SKM-1 (cell line): ENCODE results near the gene ACER3.
"Not testable (repeated sequence)": the region's sequence is repeated elsewhere in the genome, so short reads cannot be mapped to it uniquely, and the experiment has no call there.

Experiments used
- DNase-seq: peaks from one replicate; lab custom pipeline; 2025; ENCODE audit not compliant: unreplicated experiment; lab: John Stamatoyannopoulos, UW

The ACER3 gene

DNA sequence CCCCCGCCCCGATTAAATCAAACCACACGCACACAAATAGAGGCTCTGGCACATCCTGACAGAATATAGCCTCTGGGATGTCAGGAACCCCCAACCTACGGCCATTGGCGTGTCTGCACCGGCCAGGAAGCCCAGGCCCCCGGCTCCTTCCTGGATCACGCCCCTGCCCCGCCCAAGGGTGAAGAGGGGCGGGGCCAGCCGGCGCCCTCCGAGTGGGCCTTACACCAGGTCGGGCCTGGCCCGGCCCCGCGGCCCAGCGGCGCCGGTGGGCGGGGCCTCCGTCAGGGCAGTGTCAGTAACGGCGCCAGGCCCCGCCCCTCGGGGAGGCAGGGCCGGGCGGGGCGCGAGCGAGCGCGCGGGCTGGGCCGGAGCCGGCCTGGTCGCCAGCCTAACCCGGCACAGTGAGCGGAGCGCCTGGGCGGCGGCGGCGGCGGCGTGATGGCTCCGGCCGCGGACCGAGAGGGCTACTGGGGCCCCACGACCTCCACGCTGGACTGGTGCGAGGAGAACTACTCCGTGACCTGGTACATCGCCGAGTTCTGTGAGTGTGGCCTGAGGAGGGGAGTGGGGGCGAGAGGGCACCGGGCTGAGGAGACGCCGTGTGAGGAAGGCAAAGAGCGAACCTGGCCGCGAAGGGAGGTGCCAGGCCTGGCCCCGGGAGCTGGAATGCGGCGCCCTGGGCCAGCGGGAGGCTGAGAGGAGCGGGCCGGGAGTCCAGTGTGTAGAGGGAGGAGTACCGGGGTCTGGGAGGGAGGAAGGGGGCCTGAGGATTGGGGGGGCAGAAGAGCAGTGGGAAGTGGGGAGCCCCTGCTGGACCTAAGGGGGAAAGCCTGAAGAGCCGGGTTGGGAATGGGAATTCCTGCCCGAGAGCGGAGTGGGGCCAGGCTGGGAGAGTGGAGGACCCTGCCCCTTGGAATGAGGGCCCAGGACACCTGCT, at the start of gene ACER3:
ACER3 (plus strand) TSS at position 380 of the 937 bp plus-strand sequence; CDS start at position 439, 59 bp downstream.
- DNase-seq: peak; percentile 34

DNA sequence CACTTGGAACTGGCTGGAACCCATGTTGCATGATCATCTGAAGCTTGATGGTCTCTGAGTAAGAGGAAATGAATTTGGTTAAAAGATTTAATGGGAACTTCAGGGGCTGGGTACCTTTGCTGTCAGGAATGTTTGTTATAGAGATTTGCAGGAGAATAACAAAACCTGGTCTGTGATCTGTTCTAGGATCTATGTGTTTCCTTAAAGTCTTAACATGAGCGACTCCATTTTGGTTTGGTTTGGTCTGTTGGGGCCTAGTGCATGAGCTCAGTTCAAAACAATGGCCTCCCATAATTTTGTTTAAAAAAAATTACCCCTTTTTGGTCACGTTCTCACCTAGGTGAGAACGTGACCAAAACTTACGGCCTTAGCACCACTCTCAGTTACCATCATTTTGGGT, 49.5 kb upstream of the ACER3 start:
- DNase-seq: no peak

DNA sequence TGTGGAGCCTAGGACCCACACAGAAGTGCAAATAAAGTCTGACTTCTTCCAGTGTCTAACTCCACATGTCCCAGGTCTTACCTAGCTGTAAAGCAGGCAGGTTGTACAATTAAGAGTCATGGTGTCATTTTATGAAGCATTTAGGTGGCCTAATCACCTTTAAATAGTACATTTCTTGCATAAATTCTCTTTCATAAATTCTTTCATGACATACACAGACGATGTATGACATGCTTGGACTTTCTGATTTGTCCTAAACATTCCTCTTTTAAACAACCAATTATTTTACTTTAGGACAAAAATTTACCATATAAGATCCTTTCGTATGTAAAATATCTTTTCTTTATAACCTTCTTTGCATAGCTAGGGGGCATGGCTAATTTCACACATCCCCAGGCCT, 46.3 kb upstream of the ACER3 start:
- no peak for DNase-seq

DNA sequence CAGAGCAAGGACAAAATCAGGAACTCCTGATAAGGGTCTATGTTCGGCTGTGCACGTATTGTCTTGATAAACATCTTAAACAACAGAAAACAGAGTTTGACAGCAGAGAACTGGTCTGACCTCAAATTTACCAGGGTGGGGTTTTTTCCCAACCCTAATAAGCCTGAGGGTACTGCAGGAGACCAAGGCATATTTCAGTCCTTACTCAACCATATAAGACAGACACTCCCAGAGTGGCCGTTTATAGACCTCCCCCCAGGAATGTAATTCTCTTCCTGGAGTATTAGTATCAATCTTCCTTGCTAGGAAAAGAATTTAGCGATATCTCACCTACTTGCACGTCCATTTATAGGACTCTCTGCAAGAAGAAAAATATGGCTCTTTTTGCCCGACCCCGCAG, 45.0 kb upstream of the ACER3 start:
- not testable (repeated sequence) for DNase-seq

DNA sequence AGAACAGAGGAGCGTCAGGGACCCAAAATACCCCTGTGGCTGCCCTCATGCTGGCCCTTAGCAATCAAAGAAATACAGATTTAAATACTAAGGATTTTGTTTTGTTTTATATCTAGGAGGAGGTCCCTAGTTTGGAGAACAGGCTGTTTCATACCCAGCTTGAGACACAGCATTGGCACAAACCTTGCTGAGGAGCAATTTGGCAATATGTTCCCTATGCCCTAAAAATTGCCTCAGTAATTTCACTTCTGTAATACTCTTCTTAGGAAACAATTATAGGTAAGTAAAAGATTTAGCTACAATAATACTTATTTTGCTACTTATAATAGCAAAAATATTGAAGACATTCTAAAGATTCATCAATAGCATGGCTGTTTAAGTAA, 40.5 kb upstream of the ACER3 start:
- no peak for DNase-seq

DNA sequence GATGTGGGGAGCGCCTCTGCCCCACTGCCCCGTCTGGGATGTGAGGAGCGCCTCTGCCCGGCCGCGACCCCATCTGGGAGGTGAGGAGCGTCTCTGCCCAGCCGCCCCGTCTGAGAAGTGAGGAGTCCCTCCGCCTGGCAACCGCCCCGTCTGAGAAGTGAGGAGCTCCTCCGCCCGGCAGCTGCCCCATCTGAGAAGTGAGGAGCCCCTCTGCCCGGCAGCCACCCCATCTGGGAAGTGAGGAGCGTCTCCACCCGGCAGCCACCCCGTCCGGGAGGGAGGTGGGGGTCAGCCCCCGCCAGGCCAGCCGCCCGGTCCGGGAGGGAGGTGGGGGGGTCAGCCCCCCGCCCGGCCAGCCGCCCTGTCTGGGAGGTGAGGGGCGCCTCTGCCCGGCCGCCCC, 39.3 kb upstream of the ACER3 start:
- DNase-seq: not testable (repeated sequence)

DNA sequence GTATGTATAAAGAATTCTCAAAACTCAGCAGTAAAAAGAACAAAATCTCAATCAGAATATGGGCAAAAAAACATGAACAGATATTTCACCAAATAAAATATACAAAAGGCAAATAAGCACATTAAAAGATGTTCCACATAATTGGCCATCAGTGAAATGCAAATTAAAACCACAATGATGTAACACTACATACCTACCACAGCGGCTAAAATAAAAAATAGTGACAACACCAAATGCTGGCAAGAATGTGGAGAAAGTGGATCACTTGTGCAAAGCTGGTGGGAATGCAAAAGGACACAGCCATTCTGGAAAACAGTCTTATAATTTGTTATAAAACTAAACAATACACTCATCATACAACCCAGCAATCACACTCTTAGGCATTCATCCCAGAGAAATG, 38.3 kb upstream of the ACER3 start:
- DNase-seq: no peak

DNA sequence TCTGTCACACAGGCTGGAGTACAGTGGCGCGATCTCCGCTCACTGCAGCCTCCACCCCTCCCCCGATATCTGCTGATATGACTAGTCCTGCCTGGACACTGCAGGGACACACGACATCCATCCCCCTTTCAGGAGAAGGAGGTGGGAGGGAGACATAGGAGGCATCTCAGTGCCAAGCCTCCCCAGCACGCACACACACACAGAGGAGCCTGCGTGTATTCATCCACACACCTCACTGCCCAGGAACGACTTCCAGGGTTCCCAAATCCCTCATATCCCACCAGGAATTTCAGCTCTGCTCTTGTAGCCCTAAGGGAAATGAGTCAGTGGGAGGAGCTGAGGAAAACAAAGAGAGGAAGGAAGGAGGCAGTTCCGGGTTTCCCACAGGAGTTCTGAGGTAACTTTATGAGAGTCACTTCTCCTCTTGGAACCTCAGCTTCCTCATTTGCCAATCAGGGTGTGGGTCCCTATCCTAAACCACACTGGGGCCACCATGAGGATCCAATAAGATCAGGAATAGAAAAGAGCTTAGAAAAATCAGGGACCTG, 37.2 kb upstream of the ACER3 start:
- DNase-seq: peak; percentile 54

DNA sequence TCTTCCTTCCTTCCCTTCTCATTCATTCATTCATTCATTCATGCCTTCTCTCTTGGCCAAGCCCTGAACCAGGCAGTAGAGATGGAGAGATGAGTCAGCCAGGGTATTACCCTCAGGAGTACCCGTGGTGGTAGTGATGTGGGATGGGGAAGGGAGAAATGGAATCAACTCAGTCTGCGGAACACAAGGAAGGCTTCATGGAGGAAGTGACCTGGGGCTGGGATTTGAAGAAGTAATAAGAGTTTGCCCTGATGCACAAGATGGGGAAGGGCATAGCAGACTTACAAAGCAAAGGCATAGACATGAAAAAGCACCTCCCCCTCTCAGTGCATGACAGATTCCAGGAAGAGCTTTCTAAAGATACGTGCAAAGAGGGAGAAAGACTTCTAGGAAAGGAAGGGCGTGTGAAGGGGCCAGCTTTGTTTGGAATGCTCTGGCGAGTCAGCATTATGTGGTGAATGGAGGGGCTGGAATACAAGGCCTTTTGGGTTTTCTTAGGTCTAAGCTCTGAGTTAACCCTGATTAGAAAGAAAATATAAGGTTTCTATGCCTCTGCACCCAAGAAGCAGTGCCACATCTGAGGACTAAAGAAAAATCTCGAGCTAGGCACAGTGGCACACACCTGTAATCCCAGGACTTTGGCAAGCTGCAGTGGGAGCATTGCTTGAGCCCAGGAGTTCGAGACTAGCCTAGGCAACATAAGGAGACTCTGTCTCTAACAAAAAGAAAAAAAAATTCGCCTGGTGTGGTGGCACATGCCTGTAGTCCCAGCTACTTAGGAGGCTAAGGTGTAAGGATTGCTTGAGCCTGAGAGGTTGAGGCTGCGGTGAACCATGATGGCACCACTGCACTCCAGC, 36.4 kb upstream of the ACER3 start:
- peak; percentile 41 for DNase-seq

DNA sequence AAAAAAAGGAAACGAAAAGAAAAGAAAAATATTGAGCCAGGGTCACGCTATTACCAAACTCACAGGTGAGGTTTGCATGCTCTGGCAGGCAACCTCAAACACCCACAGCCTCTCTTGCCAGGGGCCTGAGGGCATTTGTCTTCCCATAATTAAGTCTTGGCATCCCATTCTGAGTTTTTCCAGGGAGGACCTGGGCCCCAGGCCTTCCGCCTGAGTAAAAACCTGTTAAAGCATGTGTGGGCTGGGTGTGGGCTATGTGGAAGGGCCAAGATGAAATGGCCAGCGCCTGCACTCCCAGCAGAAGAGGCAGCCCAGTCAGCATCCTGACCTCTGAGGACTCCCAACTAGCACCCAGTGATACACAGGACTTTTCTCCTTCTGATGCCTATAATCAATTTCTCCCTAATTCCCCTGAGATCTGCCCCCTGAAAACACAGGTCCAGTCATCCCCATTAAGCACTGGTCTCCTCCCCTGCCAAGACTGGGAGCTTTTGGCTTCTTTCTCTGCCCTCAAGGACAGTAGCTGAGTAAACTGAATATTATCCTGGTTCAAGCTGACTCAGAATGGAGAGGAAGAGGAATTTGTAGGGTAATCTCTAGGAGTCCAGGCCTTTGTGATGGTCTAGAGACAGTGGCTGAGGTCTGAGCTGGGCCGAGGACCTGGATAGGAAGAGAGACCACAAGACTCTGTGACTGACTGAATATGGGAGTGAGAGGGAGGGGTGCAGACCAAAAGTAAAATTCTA, 35.6 kb upstream of the ACER3 start:
- DNase-seq: no peak

DNA sequence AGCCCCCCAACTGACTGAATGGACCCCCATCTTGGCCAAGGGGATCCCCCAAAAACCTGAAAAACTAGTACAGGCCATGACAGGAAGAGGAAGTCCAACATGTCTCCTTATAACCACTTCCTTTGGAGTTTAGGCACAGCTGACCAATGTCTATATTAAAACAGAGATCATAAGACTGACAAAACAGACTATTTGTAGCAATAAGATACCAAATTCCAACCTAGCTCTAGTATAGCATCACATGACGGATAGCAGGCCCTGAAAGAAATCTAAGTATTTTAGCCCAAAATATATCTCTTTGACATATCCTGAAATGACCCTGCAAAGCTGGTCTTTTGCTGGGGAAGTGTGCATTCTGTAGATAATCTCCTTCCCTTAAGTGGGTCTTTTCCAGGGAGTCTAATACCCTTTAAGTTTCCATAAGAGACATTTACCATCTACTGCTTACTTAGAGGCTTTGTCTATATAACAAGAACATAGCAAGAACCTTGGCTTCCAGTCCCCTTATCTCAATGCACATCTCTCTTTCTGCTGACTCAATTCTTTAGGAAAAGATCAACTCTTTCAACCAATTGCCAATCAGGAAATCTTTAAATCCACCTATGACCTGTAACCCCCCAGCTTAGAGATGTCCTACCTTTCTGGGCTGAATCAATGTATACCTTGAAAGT, 34.9 kb upstream of the ACER3 start:
- DNase-seq: no peak

DNA sequence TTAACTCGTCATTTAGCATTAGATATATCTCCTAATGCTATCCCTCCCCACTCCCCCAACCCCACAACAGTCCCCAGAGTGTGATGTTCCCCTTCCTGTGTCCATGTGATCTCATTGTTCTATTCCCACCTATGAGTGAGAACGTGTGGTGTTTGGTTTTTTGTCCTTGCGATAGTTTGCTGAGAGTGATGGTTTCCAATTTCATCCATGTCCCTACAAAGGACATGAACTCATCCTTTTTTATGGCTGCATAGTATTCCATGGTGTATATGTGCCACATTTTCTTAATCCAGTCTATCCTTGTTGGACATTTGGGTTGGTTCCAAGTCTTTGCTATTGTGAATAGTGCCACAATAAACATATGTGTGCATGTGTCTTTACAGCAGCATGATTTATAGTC, 34.2 kb upstream of the ACER3 start:
- DNase-seq: not testable (repeated sequence)

DNA sequence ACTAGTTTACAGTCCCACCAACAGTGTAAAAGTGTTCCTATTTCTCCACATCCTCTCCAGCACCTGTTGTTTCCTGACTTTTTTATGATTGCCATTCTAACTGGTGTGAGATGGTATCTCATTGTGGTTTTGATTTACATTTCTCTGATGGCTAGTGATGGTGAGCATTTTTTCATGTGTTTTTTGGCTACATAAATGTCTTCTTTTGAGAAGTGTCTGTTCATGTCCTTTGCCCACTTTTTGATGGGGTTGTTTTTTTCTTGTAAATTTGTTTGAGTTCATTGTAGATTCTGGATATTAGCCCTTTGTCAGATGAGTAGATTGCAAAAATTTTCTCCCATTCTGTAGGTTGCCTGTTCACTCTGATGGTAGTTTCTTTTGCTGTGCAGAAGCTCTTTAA, 33.7 kb upstream of the ACER3 start:
- DNase-seq: not testable (repeated sequence)

DNA sequence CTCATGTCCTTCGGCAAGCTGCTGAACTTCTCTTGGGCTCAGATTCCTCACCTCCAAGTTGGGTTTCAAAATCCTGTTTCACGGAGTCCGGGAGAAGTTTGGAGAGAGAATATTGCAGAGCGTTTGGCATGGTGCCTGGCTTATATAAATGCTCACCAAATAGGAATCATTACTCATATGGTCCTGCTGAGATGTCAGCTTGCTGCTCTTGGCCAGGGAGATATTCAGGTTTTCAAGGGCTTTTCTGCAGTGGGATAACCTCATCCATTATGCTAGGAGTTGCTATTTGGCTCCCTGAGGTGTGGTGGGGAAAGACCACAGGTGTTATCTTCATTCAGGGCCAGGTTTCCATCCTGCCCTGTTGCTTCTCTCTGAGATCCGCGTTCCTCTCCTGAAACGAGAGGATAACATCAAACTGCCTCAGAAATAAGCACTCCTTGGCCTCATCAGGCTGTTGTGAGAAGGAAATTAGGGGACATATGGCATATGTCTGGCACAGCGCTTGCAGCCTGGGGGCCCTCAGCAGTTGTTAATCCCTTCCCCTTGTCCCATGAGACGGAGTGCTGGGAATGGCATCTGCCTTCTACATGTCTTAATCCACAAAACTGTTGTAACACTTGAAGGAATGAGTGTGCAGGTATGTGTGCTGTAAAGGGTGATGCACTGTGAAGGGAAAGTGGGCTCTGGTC, 29.9 kb upstream of the ACER3 start:
- no peak for DNase-seq

DNA sequence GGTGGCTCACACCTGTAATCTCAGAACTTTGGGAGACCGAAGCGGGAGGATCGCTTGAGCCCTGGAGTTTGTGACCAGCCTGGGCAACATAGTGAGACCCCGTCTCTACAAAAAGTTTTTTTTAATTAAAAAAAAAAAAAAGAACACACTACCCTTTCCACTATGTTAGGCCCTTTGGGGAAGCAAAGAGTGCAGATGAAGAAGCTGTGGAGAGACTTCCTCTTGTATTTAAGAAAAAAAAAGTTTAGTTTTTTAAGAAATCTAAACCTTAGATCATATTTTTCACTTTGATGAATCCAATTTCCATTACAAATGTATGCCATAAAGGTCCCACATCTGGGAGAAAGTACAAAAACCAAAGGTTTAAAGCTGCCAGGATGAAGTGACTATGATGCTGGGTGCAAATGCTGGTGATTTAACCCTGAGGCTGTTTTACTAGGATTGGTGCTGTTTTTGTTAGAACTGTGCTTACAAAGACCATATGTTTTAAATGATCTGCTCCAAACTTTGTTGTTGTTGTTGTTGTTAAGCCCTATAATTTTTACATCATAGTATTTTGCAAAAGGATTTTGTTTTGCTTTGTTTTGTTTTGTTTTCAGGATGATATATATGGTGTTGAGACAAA, 28.9 kb upstream of the ACER3 start:
- DNase-seq: no peak

DNA sequence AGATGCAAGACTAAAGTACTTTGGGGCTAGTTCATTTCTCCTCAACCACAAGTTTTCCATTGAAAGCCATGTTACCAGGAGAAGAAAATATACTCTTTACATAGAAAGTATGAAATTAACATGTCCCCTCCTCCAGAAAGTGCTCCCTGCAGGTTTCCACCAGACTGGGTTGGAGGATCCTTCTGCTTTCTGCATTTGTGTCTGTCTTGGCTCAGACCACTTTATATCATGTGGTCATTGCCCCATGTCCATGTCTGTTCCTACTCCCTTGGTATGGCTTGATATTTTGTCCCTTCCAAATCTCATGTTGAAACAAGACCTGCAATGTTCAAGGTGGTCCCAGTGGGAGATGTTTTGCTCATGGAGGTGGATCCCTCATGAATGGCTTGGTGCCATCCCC, 28.4 kb upstream of the ACER3 start:
- DNase-seq: no peak

DNA sequence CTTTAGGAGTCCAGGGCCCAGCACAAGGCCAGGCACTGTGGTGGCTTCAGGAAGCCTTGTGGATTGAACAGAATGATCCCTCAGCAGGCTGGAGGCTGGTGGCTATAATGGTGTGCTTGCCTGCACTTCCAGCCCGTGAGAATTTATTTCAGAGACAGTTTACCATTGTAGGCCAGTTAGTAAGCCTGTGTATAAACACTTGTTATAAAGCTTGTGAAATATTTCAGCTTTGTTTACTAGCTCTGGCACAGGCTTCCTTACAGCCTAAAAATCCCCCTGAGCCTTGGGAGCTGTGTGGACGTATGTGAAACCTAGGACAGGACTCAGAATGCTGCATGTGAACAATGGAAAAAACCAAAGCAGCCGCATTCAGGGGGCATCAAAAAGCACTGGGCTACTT, 26.6 kb upstream of the ACER3 start:
- no peak for DNase-seq

DNA sequence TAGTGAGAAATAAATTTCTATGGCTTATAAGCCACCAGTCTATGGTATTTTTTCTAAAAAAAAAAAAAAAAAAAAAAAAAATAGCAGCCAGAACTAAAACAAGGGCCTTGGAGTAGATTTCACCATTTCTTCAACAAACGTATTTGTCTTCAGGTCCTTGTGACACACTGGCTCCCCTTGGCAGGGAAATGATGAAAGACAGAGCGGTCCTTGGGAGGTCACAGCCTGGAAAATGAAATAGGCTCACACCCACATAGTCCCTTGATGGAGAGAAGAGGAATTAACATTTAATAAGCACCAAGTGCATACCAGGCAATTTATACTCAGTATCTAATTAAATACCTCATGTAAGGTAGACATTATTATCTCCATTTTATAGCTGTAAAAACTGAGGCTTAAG, 25.7 kb upstream of the ACER3 start:
- DNase-seq: no peak

DNA sequence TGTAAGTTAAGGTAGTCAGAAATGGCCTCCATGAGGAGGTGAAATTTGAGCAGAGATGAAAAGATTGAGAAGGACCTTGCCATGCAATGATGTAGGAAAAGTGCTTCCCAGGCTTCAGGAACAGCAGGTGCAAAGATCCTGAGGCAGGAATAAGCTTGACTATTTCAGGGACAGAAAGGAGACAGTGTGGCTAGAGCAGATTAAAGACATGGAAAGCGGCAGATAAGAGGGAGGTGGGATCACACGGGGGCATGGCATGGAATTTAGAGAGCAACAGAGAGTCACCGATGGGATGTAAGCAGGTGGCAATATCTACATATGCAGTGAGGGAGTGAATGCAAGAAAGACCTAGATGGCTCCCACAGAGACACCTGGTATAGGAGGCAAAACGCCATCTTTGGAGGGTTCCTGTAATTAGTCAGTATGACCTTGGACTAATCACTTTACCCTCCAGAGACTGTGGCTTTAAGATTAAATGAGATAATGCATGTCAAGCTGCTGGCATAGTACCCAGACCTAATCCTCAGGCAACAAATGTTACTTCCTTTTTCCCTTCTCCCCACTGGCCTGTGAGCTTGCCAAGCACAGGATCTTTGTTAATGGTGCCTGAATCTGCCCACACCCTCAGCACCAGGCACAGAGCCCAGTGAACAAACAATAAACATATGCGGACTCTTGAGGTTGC, 24.6 kb upstream of the ACER3 start:
- DNase-seq: peak; percentile 15
